Stimulated activated CD4-positive, alpha-beta T cell treated with anti-CD3 and anti-CD28 coated beads, Interleukin-4, amount 100 ng/mL, for 48 hours (primary cell): ENCODE data around the gene HIPK2.
A peak's percentile ranks its signal among the peaks of the same experiment; 100 is the strongest.

Experiments
- DNase-seq, 2 donors: peaks; one replicate each; pipeline ENCODE4 v3.0.0-alpha.2; 2020; ENCODE audit warnings: low read depth in 2 of 2

The HIPK2 gene

DNA sequence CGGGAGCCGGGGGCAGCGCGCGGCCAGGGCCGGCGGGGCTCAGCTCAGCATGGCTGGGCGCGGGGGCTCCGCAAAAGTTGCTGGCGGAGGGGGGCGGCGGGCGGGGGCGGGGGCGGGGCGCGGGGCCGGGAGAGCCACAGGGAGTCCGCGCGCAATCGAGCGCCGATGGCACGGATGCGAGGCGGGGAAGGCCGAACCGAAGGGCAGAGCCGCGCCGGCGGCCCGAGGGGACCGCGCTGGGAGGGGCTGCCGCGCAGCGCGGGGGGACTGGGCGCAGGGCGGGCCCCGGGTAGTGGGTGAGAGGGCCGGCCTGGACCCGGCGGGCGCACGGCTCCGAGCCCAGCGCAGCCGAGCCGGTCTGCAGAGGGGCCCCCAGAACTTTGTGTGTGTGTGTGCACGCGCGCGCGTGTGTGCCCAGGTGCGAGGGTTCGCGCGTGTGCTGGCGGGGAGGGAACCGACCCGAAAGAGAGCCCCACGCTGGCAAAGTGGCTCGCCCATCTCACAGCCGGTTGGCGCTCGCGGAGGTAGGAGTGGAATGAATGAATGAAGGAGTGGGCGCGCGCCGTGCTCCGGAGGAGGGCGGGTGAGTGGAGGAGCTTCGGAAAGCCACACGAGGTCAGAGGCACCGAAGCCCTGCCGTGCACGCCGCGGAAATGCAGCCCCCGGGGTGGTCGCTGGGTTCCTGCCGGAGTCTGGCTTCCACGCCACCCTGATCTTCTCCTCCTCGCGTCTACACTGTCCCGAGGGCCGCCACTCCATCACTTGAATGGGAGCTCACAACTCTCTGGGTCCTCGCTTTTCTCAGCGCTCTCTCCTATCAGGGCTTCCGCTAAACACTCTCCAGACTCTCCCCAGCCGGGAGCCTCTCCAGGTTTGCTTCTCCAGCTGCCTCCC lies at the start of gene HIPK2:
HIPK2 (minus strand) TSS at position 51 of the 894 bp plus-strand sequence. CDS start 375 bp downstream, outside the sequence.
- DNase-seq = peak; percentile 52 to 53

DNA sequence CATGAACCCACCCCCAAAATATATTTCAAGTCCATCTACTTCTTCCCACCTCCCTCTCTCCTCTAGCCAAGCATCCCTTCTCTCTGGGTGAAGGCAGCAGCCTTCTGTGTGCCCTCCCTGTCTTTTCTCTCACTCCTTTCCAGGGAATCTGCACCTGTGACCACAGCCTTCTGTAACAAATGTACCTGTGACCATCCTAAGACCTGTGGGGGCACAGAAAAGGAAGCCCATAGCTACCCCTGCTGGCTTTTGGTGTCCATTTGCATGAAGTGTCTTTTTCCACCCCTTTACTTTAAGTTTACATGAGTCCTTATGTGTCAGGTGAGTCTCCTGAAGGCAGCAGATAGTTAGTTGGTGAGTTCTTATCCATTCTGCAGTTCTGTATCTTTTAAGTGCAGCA lies 49.2 kb upstream of the HIPK2 start:
- DNase-seq = no peak

DNA sequence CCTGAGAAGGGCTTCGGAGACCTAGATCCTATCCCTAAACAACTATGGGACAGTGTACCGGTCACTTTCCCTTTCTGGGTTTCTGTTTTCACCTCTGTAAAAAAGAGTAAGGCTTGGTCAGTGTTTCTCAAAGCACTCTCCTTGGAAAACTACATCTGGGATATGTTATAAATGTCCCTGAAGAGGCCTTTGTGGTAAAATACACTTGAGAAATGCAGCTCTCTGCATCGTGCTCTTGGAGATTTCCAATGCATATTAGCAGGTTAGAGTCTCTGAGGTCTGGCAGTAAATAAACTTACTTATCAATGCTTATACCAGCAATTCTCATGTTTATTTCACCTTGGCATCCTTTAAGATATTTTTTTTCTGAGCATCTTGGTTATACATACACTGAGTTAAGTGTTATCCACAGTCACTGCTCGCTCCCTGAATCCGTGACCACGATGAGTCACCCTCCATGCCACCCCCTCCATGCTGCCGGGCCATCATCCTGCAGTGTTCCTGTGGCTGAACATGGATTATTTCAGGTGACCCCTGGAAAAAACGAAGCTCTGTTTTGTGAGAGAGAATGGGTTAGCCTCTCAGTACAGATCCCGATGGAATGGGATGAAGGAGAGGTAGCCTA lies 48.0 kb upstream of the HIPK2 start:
- DNase-seq = no peak

DNA sequence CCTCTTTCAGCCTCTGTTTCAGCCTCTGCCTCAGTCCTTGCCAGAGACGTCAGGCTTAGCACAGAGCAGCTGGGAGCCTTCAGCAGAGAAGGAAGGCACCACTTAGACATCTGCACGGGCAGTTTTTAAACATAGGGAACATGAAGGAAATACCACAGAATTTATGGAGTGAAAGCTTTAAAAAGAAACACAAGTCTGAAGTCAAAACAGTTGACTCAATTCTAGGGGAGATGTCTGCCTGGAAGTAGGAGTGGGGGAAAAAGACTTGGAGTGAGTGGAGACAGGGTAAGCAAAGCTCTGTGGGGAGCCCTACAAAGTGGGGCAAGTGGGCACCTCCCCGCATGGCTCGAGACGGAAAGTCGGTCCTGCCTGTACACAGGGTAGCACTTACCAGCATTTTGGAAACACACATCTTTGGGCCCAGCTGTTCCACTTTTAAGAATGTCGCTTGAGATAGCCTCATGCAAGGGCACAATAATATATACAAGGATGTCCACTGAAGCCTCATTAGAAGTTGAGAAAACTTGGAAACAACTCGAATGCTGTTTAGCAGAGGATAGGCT lies 46.2 kb upstream of the HIPK2 start:
- DNase-seq = no peak

DNA sequence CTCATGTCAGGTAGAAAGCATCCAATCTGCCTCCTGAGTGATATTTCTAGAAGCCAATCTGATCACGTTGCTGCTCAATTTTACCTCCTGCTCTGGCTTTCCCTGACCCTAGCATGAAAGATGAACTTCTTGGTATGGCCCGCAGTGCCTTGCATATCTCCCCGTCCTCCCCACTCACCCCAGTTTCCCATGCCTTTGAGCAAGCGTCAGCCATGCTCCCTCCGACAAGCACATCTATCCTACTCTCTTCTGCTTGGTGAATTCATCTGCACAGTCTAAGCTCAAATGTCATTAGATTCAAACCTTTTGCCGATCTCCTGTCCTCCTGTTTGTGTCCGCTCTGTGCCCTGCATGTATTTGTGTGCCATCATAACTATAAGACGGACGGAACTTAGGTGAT lies 45.1 kb upstream of the HIPK2 start:
- DNase-seq = no peak

DNA sequence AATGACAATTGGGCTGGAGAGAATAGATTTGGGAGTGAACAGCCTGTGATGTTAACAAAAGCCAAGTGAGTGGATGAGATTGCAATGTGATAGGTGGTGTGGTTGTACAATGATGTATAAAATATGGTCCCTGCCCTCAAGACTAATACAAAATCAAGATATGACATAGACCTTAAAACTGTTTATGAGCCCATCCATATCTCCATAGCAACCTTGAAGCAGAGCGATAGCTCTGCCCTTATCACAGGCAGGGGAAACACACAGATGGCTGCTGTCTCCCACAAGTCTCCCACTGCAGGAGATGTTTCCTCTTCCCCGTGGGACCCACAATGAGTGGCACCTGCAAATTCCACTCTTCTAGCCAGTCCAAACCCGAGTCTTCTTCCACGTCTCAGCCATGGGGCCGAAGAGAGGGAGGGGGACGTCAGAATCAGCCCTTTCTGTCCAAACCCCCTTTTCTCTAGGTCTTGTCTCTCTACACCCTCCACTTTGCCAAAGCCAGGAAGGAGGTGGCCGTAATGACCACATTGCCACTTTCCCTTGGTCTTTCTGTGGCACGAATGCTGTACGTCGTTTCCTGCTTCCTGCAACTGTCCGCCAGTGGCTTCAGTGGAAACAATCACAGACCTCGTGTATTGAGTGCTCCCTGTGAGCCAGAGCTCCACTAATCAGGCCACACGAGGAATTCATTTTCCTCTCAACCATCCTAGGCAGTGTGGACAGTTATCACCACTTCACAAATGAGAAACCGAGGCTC lies 43.7 kb upstream of the HIPK2 start:
- DNase-seq = no peak

GRCh38 chr7:139820089-139820488 lies 42.3 kb upstream of the HIPK2 start:
- no peak for DNase-seq

DNA sequence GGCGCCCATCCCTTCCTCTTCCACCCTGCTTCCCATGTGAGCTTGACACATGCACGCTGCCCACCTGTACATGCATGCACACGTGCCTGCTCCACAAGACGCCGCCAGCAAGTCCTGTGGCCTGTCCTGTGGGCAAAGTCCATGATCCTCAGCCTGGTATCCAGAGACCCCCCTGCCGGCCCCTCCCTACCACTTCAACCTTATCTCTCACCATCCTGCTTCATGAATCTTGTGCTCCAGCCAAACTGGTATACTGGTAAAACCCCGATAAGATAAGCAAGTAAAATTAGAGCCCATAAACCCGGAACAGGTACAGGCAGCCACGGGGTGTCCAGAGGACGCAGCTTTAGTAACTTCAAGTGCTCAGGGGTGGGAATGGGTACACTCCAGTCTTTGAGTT lies 39.5 kb upstream of the HIPK2 start:
- no peak for DNase-seq

DNA sequence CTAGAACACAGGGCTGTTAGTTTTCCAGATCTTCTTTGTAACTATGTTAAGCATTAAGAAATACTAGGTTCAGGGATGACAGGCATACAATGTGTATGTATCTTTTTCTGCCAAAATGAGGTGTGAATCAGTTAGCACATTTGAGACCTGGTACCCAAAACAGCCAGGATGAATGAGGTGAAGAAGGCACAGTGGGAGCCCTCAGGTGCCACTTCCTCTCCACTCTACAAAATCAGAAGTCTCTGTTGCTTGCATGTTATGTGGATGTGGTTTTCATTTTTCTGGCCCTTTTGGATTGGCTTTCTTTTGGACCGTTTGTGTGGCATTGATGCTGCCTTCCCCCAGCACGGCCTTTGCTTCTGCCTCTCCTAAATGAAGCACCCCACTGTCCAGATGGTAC lies 35.9 kb upstream of the HIPK2 start:
- DNase-seq = no peak

- DNase-seq = no peak
Measured at GRCh38 chr7:139813151-139813550, 35.4 kb upstream of the HIPK2 start.

DNA sequence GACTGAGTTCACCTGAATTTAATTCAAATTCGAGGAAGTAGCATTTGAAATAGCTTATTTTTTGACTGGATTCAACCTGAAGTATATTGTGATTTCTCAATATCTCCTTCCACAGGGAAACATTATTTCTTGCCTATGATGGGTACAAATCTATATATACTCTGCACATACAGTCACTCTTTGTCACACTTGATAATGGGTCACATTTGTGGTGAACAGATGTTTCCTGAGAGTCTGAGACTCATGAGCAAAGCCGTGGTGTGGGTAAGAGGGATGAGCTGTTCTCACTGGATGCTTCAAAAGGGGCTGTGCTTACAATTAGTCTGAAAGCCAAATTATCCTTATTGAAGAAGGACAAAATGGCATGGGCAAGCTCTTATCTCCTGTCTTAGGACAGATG lies 33.3 kb upstream of the HIPK2 start:
- DNase-seq = no peak

DNA sequence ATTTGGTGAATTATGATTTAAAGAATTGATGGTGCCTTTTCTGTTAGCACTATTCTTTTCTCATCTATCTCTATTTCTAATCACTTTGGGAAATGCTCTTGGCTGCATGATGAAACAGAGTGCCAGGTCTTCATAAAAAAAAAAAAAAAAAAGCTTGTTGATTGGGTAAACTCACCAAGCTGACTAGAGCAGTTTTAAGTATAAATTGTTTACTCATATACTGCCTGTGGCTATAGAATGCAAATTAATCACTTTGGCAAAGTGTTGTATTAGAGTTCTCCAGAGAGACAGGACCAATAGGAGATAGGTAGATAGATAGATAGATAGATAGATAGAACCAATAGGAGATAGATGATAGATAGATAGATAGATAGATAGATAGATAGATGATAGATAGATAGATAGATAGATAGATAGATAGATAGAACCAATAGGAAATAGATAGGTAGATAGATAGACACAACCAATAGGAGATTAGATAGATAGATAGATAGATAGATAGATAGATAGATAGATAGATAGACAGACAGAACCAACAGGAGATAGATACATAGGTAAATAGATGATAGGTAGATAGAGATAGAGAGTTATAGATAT lies 31.1 kb upstream of the HIPK2 start:
- DNase-seq = no peak

DNA sequence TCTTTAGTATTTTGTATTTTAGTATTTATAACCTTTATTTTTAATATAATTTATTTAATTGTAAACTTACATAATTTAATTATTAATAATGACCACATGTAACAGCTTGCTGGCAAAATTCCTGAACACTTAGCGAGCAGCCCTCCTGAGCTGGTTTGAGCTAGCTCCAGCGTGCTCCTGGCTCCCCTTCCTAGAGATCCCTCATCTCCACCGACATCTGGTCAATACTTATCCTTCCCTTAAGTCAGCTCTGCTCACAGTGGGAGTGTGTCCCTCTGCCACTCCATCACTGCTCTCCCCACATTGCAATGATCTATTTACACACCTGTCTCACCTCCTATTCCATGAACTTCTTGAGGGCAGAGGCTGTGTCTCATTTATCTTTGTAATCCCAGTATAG lies 30.6 kb upstream of the HIPK2 start:
- DNase-seq = no peak

- no peak for DNase-seq
Measured at GRCh38 chr7:139807009-139807408, 29.2 kb upstream of the HIPK2 start.

DNA sequence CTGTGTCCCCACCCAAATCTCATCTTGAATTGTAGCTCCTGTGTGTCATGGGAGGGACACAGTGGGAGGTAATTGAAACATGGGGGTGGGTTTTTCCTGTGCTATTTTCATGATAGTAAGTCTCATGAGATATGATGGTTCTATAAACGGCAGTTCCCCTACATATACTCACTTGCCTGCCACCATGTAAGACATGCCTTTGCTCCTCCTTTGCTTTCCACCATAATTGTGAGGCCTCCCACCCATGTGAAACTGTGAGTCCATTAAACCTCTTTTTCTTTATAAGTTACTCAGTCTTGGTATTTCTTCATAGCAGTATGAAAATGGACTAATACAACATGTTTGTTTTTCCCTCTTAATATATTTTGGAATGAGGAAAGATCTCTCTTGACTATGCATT lies 26.8 kb upstream of the HIPK2 start:
- DNase-seq = no peak

GRCh38 chr7:139799586-139799985 lies 21.8 kb upstream of the HIPK2 start:
- no peak for DNase-seq

DNA sequence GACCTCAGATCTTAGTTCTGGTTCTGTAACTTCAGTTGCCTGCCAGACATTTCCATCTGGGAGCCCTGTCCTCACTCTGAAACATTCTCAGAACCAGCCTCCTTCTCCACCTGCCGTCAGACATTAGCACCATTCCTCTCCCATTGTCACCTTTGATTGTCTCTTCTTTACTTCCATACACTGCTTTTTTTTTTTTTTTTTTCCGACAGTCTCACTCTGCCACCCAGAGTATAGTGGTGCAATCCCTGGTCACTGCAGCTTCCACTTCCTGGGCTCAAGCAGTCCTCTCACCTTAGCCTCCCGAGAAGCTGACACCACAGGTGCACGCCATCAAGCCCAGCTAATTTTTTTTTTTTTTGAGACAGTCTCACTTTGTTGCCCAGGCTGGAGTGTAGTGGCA lies 21.1 kb upstream of the HIPK2 start:
- DNase-seq = no peak

GRCh38 chr7:139798221-139798620 lies 20.4 kb upstream of the HIPK2 start:
- no peak for DNase-seq

GRCh38 chr7:139797607-139798006 lies 19.8 kb upstream of the HIPK2 start:
- DNase-seq = no peak

- DNase-seq = no peak
Measured at GRCh38 chr7:139791316-139791715, 13.5 kb upstream of the HIPK2 start.

DNA sequence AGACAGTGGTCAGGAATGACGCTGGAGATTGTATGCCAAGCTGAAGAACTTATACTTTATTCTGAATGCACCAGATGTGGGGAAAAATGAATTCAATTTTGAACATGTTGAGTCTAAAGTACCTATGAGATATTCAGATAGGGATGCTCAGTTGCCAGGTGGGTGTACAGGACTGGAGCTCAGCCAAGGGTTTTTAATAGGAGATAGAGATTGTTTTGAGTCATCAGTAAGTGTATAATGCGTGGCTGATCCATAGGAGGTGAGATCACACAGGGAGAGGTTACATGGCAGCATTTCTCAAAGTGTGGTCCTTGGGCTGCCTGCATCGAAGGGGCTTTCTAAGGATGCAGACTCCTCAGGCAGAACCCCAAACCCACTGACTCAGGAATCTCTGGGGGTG lies 6.8 kb upstream of the HIPK2 start:
- DNase-seq = no peak
